Right ventricle myocardium inferior (tissue), 1 donor: ENCODE measurements around the gene KRTAP5-11. TPM values are rescaled to one million over a fixed set of nuclear protein-coding genes. Genes with fewer than 3 reads are reported as not detected.
"Not testable (repeated sequence)": the region's sequence is repeated elsewhere in the genome, so short reads cannot be mapped to it uniquely, and the experiment has no call there.

Source experiments
- ATAC-seq: fragments of 200-7000 bp; cut with Tn5 transposase; one replicate; pipeline ENCODE4 v1.9.1; 2020; ENCODE audit warnings: mild to moderate bottlenecking, moderate library complexity
- DNase-seq: peaks from one replicate; pipeline ENCODE4 v3.0.0; 2021; ENCODE audit errors: missing footprints
- intact Hi-C: fragments of 100-400 bp; cut with DNase I; formaldehyde crosslinking; loops from one replicate; pipeline ENCODE4 v1.11.0; 2022
- long read RNA-seq: library from polyadenylated mRNA; unstranded; transcript quantifications from one replicate; pipeline ENCODE4 v2.0.0, GENCODE V29; 2021
- total RNA-seq: library from RNA; stranded (reverse); fragmentation: NEBNext Ultra II Directional; extraction: Animal tissue kit (Norgen Biotek cat#: 25700); gene quantifications from one replicate; pipeline ENCODE4 v1.2.1, GENCODE V29; 2021
- donor health status: DM: no; HTN: yes; CAD: no; lungs with severe emphysema.

Gene KRTAP5-11, protein sequence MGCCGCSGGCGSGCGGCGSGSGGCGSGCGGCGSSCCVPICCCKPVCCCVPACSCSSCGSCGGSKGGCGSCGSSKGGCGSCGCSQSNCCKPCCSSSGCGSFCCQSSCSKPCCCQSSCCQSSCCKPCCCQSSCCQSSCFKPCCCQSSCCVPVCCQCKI
- not detected for total RNA-seq
- long read RNA-seq = 0 reads

DNA sequence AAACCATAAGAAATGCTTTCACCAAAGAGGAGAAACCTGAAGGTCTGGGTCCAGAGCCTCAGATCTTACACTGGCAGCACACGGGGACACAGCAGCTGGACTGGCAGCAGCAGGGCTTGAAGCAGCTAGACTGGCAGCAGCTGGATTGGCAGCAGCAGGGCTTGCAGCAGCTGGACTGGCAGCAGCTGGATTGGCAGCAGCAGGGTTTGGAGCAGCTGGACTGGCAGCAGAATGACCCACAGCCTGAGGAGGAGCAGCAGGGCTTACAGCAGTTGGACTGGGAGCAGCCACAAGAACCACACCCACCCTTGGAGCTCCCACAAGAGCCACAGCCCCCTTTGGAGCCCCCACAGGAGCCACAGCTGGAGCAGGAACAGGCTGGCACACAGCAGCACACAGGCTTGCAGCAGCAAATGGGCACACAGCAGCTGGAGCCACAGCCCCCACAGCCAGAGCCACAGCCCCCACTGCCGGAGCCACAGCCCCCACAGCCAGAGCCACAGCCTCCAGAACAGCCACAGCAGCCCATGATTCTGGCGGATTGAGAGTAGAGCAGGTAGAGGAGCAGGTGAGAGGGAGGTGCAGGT lies at the start of gene KRTAP5-11:
Gene KRTAP5-11, minus strand, starts transcription at position 567 of the 587 bp plus-strand sequence. Its CDS starts 38 bp downstream, at position 529.
- intact Hi-C loops = no loop called here
- DNase-seq = no peak
- no peak for ATAC-seq

DNA sequence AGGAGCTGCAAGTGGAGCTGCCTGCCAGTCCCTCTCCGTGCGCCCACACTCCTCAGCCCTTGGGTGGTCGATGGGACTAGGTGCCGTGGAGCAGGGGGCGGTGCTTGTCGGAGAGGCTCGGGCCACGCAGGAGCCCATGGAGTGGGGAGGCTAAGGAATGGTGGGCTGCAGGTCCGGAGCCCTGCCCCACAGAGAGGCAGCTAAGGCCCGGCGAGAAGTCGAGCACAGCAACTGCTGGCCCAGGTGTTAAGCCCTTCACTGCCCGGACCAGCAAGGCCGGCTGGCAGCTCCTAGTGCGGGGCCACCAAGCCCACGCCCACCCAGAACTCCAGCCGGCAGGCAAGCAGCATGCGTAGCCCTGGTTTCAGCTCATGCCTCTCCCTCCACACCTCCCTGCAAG lies 48.9 kb upstream of the KRTAP5-11 start:
- intact Hi-C loops, ATAC-seq, DNase-seq: not testable (repeated sequence)

DNA sequence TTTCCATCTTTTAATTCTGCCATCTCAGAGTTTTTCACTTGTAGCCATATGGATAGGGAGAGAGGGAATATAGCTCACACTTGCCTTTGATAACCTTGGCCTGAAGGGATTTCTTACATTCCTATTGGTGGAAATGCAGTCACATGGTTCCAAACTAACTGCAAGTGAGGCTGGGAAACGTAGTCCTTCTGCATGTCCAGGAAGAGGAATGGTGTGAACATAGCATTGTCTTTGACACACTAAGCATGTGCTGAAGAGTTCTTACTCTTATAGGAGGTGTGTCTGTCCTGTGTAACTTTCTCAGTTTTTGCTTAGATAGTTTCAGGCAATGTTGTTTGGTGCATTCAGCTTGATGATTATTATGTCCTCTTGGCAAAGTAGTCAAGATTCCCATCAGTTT lies 47.4 kb upstream of the KRTAP5-11 start:
- DNase-seq, ATAC-seq, intact Hi-C loops: not testable (repeated sequence)

DNA sequence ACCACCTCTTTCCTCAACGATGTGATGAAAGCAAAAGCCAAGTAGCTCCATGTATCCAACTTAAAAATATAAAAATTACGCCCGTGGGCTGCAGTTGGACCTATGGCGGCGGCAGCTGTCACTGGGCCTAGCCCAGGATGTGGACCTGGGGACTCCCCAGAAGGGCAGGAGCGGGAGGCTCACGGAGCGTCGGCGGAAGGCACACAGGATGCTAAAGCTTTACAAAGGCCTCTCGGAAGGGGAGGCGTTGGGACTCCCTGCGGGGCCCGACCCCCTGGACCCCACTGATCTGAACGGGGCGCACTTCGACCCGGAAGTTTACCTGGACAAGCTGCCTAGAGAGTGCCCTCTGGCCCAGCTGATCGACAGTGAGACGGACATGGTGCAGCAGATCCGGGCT lies 46.3 kb upstream of the KRTAP5-11 start:
- ATAC-seq, intact Hi-C loops, DNase-seq: not testable (repeated sequence)

DNA sequence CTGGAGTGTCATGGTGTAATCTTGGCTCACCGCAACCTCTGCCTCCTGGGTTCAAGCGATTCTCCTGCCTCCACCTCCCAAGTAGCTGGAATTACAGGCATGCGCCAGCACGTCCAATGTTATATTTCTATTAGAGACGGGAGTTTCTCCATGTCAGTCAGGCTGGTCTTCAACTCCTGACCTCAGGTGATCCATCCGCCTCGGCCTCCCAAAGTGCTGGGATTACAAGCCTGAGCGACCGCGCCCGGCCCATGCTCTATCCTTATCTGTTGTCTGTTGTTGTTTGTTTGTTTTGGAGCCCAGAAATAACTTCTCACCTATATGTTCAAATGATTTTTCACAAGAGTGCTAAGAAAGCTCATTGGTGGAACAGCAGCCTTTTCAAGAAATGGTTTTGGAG lies 40.6 kb upstream of the KRTAP5-11 start:
- intact Hi-C loops, DNase-seq, ATAC-seq: not testable (repeated sequence)

DNA sequence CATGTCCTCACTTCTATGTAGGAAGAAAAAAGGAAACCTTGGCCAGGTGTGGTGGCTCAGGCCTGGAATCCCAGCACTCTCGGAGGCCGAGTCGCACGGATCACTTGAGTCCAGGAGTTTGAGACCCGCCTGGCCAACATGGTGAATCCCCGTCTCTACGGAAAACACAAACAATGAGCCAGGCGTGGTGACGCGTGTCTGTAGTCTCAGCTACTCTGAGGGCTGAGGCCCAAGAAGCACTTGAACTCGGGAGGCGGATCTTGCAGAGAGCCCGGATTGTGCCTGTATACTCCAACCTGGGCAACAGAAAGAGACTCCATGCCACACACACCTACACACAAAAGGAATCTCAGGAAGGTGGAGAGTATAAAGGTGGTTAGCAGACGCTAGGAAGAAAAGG lies 39.9 kb upstream of the KRTAP5-11 start:
- ATAC-seq, intact Hi-C loops, DNase-seq: not testable (repeated sequence)

DNA sequence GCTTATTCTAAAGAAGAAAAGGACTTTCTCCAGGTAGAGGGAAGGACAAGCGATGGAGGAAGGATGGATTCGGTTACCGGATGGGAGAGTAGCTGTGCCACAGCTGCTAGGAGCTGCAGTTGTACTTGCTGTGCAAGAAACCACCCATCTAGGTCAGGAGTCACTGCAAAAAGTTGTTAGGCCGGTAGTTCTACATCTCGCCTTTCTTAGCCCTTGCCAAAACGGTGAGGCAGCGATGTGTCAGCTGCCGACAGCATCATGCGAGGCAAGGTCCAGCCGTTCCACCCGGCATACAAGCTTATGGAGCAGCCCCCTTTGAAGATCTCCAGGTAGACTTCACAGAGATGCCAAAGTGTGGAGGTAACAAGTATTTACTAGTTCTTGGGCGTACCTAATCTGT lies 32.3 kb upstream of the KRTAP5-11 start:
- ATAC-seq, DNase-seq, intact Hi-C loops: not testable (repeated sequence)

DNA sequence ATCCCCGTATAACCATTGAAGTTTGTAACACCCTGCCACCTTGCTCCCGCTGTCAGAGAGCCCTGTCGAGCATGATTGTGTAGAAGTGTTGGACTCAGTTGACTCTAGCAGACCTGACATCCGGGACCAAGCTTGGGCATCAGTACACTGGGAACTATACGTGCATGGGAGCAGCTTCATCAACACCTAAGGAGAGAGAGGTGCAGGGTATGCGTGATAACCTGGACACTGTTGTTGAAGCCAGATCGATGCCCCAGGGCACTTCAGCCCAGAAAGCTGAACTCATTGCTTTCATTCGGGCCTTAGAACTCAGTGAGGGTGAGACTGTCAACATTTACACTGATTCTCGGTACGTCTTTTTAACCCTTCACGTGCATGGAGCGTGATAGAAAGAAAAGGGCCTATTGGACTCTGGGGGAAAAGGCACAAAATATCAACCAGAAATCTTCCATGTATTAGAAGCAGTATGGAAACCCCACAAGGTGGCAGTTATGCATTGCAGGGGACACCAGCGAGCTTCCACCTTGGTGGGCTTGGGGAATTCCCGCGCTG lies 31.8 kb upstream of the KRTAP5-11 start:
- DNase-seq, ATAC-seq, intact Hi-C loops: not testable (repeated sequence)

DNA sequence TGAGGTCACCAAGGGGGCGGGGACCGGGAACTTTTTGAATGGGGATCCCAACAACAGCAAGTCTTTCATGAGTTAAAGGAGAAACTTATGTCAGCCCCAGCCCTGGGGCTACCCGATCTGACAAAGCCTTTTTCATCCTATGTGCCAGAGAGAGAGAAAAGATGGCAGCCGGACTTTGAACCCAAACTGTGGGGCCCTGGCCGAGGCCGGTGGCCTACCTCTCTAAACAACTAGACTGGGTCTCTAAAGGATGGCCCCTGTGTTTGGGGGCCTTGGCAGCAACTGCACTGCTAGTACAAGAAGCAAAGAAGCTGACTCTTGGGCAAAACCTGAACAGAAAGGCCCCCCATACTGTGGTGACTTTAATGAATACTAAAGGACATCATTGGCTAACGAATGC lies 31.3 kb upstream of the KRTAP5-11 start:
- DNase-seq, intact Hi-C loops, ATAC-seq: not testable (repeated sequence)

DNA sequence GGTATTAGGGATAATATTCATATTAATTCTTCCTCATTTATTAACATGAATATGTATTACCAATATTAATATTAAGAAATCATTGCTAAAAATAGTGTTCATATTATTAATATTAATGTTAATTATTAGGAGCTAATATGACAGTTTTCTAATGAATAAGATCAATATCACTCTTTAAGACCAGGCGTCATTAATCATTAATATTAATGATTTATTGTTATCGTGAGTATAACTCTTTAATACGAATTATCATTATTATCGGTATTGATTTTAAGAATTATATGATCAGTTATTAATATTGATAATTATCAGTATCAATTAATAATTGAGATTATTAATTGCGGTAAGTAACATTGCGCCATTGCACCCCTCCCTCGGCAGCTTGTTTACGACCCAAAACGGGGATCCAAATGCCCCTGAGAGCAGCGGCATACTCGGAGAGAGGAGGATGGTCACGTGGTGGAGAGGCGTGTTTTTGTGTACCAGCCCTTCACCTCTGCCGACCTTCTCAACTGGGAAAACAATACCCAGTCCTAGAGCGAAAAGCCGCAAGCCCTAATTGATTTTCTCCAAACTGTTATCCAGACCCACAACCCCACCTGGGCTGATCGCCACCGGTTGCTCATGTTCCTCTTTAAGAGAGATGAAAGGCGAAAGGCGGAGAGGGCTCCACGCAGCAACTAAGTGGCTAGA lies 28.7 kb upstream of the KRTAP5-11 start:
- ATAC-seq, DNase-seq, intact Hi-C loops: not testable (repeated sequence)

DNA sequence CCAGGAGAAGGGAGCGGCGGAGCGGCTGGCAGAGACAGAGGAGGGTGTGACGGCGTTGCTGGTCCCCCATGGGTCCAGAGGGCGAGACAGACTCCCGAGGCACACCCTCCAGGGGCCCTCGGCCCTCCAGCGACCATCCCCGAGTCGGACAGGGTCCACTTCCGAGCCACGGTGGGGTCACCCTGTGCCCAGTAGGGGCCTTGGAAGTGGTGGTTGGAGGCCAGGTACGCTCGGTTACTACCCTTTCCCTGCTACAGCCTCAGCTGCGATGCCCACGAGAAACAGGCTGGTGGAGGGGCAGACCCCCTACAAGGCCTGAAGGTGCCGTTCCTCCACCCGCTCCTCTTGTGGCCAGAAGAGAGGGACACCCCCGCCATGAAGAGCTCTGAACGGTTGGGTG lies 25.6 kb upstream of the KRTAP5-11 start:
- intact Hi-C loops, ATAC-seq, DNase-seq: not testable (repeated sequence)

DNA sequence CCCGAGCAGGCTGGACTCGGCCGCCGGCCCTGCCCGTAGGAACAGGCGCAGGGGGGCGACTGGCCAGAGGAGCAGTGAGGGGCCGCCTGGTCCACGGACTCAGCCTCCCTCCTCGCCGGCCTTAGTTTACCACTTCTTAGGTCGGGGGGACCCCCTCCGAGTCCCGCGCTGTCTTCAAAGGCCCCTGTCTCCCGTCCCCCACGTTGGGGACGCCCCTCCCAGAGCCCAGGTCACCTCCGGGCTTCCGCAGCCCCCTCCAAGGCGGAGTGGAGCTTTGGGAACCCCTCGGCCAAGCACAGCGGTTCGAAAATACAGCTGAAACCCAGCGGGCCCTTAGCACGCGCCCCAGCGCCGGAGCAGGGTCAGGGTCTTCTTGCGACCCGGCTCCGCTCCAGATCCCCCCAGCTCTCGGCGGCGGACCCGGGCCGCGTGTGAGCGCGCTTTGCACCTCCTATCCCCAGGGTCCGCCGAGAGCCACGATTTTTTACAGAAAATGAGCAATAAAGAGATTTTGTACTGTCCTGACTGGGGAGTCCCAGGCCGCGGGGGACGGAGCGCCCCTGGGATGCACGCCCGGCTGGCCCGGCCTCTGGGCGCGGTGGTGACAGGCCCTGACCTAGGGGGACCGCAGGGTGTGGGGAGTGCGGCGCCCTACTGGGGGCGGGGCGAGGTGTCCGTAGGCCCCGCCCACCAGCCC lies 25.0 kb upstream of the KRTAP5-11 start:
- intact Hi-C loops, ATAC-seq, DNase-seq: not testable (repeated sequence)

DNA sequence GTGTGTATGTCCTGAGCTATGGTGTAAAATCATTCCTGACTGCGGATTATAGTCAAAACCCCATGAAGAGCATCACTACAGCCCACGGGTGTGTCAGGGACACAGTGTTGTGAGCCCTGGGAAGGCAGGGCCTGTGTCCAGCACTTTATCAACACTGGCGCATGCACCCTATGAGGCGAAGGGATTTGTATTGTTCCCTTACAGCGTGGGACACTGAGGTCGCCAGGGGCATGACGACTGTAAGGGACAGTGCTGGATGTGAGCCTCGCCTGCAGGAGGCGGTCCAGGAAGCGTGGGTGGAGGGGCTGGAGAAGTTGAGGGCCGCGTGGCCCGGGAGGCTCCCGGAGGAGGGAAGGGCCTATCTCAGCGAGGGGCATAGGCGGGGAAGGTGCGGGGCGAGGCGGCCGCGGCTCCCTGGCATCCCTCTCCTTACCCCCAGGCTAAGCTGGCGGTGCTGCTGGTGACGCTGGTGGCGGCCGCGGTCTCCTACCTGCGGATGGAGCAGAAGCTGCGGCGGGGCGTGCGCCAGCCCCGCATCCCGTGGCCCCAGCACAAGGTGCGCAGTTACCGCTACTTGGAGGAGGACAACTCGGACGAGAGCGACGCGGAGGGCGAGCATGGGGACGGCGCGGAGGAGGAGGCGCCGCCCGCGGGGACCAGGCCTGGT lies 24.3 kb upstream of the KRTAP5-11 start:
- ATAC-seq, DNase-seq, intact Hi-C loops: not testable (repeated sequence)

DNA sequence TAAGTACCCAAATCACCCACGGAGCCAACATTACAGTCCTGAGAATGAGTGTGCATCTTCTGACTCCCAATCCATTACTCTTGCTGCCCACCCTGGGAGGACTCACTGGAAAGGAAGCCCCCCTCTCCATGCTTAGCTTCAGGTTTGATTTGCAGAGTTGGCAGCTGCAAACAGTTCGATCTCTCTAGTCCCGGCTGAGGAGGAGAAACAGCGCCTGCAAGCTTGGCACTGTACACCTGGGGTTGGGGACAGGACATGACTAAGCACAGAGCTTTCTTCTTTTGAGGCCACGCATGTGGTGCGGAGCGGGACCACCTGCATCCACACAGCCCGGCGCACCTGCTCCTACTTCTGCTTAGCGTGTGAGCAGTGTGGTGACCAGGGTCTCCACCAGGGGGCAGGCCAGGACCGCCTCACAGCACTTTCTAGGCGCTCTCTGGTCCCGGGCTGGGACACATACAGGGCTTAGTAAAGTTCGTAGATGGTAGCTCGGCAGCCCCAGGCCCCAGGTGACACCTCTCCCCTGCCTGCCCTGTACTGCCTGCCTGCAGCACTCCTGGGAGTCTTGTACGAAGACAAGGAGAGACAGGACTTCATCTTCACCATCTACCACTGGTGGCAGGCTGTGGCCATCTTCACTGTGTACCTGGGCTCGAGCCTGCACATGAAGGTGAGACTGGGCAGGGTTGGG lies 22.3 kb upstream of the KRTAP5-11 start:
- intact Hi-C loops, ATAC-seq, DNase-seq: not testable (repeated sequence)

DNA sequence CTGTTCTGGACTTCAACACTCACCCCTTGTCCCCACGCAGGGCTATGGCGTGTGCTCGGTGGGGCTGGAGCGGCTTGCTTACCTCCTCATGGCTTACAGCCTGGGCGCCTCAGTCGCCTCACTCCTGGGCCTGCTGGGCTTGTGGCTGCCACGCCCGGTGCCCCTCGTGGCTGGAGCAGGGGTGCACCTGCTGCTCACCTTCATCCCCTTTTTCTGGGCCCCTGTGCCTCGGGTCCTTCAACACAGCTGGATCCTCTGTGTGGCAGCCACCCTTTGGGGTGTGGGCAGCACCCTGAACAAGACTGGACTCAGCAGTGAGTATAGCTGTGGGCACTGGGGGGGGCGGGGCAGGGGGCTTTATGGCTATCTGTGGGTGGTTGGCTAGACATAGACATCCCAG lies 20.5 kb upstream of the KRTAP5-11 start:
- intact Hi-C loops, ATAC-seq, DNase-seq: not testable (repeated sequence)

DNA sequence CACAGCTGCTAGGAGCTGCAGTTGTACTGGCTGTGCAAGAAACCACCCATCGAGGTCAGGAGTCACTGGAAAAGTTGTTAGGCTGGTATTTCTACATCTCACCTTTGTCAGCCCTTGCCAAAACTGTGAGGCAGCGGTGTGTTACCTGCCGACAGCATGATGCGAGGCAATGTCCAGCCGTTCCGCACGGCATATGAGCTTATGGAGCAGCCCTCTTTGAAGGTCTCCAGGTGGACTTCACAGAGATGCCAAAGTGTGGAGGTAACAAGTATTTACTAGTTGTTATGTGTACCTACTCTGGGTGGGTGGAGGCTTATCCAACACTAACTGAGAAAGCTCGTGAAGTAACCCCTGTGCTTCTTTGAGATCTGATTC lies 6.9 kb upstream of the KRTAP5-11 start:
- ATAC-seq, intact Hi-C loops, DNase-seq: not testable (repeated sequence)

DNA sequence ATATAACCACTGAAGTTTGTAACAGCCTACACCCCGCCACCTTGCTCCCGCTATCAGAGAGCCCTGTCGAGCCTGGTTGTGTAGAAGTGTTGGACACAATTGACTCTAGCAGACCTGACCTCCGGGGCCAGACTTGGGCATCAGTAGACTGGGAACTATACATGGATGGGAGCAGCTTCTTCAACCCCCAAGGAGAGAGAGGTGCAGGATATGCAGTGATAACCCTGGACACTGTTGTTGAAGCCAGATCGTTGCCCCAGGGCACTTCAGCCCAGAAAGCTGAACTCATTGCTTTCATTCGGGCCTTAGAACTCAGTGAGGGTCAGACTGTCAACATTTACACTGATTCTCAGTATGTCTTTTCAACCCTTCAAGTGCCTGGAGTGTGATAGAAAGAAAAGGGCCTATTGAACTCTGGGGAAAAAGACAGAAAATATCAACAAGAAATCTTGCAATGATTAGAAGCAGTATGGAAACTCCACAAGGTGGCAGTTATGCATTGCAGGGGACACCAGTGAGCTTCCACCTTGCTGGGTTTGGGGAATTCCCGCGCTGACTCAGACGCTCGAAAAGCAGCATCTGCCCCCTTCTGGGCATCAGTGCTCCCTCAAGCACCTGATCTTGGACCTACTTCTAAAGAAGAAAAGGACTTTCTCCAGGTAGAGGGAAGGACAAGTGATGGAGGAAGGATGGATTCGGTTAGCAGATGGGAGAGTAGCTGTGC lies 6.3 kb upstream of the KRTAP5-11 start:
- DNase-seq, intact Hi-C loops, ATAC-seq: not testable (repeated sequence)
